ENCODE measurements around the gene GAMT.
"Not testable (repeated sequence)": the region's sequence is repeated elsewhere in the genome, so short reads cannot be mapped to it uniquely, and the experiment has no call there.

Gene GAMT

DNA sequence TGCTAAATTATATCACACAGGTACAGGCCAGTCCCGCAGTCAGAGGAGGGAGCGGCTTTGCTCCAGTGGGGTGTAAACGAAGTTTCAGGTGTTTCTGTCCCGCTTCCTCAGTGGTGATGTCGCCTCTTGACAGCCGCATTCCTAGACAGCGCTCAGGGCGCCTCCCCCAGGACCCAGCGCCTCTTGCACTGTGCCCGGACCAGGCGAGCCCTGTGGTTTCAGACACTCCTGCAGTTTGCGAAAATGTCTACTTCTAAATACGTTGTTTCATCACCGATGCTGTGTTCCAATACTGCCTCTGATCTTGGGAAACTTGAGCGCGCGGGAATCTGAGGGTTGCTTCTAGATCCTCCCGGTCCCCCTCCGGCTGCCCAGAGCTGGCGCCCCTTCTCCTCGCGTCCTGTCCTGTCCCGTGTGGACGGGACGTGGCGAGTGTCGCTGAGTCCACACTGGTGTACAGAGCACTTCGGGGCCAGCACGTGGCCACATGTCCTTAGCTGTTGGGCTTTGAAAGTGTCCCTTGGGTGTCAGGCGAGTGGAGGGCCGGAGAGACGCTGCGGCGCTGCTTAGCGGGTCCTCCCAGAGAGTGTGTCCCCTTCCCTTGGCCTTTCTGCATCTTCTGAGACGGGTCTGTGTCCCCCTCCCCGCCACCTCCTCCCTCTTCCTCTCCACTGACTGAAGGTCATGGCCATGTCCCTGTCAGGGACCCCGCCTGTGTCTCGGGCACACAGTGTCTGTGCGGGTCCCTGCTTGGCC, 22.3 kb upstream of the GAMT start:
- Histone ChIP-seq H3K27ac (ENCODE audit: insufficient read depth in 1 of 2, low read depth in 1 of 2, low read length in 2 of 2, poor library complexity in 1 of 2, severe bottlenecking in 2 of 2) (no peak overlapping the region), H3K36me3 (ENCODE audit: control insufficient read depth in 4 of 4, insufficient read depth in 4 of 4, low read length in 3 of 4) (peaks cover 22 to 97% (median 81%) of the 10 kb centered on the region in 4 experiments), H3K4me1 (ENCODE audit: control extremely low read depth in 1 of 4, control insufficient read depth in 4 of 4, insufficient read depth in 4 of 4, low read length in 3 of 4) (no peaks in the 10 kb centered on the region), H3K27me3 (replicated peaks in 2 of 5; ENCODE audit: control insufficient read depth in 4 of 5, insufficient read depth in 5 of 5, low read length in 4 of 5) (no peaks in the 10 kb centered on the region), H3K4me3 (ENCODE audit: control insufficient read depth in 1 of 7, extremely low read depth in 1 of 7, insufficient read depth in 4 of 7, low read depth in 2 of 7, low read length in 6 of 7) (no peak overlapping the region), H3K9me3 (ENCODE audit: control extremely low read depth in 1 of 5, control insufficient read depth in 4 of 5, insufficient read depth in 2 of 5, low read depth in 1 of 5, low read length in 4 of 5) (no peaks in the 10 kb centered on the region)
- no peak for DNase-seq
- 96% methylated on average over 38 of the region's 40 CpGs for WGBS (ENCODE audit: insufficient coverage)
- ChIA-PET CTCF (interaction anchor here (1.1 kb wide), 1 partner anchor 13 kb away, joined by 3 read pairs; no protein-coding TSS in a partner anchor), POLR2A (no interaction called here)

DNA sequence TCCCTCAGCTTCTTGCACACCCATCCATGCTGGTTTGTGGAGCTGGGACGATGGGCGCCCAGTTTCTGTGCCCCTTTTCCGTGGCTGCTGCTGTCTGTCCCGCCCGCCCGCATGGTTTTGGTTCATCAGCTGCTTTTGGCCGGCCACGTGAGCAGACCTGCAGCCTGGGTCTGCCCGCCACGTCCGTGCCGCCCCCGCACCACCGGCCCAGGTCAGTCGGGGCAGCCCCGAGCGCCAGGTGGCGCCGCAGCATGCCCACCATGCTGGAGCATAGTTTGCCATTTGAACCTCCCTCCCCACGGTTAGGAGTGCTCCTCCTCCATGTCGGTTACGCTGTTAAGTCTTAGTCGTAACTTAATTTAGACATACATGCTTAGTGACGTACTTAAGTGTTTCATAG, 21.6 kb upstream of the GAMT start:
- ChIA-PET POLR2A (no interaction called here), CTCF (interaction anchor here (1.1 kb wide), 1 partner anchor 14 kb away, joined by 3 read pairs; no protein-coding TSS in a partner anchor)
- Histone ChIP-seq H3K27ac (ENCODE audit: insufficient read depth in 1 of 2, low read depth in 1 of 2, low read length in 2 of 2, poor library complexity in 1 of 2, severe bottlenecking in 2 of 2) (no peak overlapping the region), H3K27me3 (replicated peaks in 2 of 5; ENCODE audit: control insufficient read depth in 4 of 5, insufficient read depth in 5 of 5, low read length in 4 of 5) (no peaks in the 10 kb centered on the region), H3K9me3 (ENCODE audit: control extremely low read depth in 1 of 5, control insufficient read depth in 4 of 5, insufficient read depth in 2 of 5, low read depth in 1 of 5, low read length in 4 of 5) (no peaks in the 10 kb centered on the region), H3K4me1 (ENCODE audit: control extremely low read depth in 1 of 4, control insufficient read depth in 4 of 4, insufficient read depth in 4 of 4, low read length in 3 of 4) (no peaks in the 10 kb centered on the region), H3K36me3 (ENCODE audit: control insufficient read depth in 4 of 4, insufficient read depth in 4 of 4, low read length in 3 of 4) (peaks cover 23 to 96% (median 81%) of the 10 kb centered on the region in 4 experiments), H3K4me3 (ENCODE audit: control insufficient read depth in 1 of 7, extremely low read depth in 1 of 7, insufficient read depth in 4 of 7, low read depth in 2 of 7, low read length in 6 of 7) (no peak overlapping the region)
- no peak for DNase-seq
- 98% methylated on average over 17 of the region's 24 CpGs for WGBS (ENCODE audit: insufficient coverage)

DNA sequence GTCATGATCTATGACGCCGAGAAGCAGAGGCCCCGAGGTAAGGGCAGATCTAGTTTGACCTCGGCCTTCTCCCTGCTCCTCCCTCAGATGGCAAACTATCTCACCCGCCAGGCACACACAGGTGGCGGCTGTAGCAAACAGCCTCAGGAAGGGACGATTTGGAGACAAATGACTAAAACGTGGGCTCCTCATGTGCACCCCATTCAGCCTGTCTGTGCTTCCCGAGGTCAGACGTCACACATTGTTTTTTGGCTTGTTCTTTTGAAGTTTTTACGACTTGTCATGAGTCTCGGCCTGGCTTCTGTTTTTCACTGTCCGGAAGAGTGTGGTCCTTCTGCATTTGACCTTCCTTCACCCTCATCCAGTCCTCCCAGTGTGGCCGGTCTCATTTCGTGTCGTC, 21.0 kb upstream of the GAMT start:
- 96% methylated on average over 15 of the region's 16 CpGs for WGBS (ENCODE audit: insufficient coverage)
- ChIA-PET CTCF (no interaction called here), POLR2A (no interaction called here)
- Histone ChIP-seq H3K36me3 (ENCODE audit: control insufficient read depth in 4 of 4, insufficient read depth in 4 of 4, low read length in 3 of 4) (peaks cover 23 to 96% (median 80%) of the 10 kb centered on the region in 4 experiments), H3K4me3 (ENCODE audit: control insufficient read depth in 1 of 7, extremely low read depth in 1 of 7, insufficient read depth in 4 of 7, low read depth in 2 of 7, low read length in 6 of 7) (no peak overlapping the region), H3K27ac (ENCODE audit: insufficient read depth in 1 of 2, low read depth in 1 of 2, low read length in 2 of 2, poor library complexity in 1 of 2, severe bottlenecking in 2 of 2) (no peak overlapping the region), H3K9me3 (ENCODE audit: control extremely low read depth in 1 of 5, control insufficient read depth in 4 of 5, insufficient read depth in 2 of 5, low read depth in 1 of 5, low read length in 4 of 5) (no peaks in the 10 kb centered on the region), H3K27me3 (replicated peaks in 2 of 5; ENCODE audit: control insufficient read depth in 4 of 5, insufficient read depth in 5 of 5, low read length in 4 of 5) (no peaks in the 10 kb centered on the region), H3K4me1 (ENCODE audit: control extremely low read depth in 1 of 4, control insufficient read depth in 4 of 4, insufficient read depth in 4 of 4, low read length in 3 of 4) (no peaks in the 10 kb centered on the region)
- no peak for DNase-seq

GRCh38 chr19:1421958-1422305, 20.6 kb upstream of the GAMT start:
- POLR2A ChIA-PET = no interaction called here

GRCh38 chr19:1421218-1421957, 20.0 kb upstream of the GAMT start:
- Histone ChIP-seq H3K9me3 (ENCODE audit: control extremely low read depth in 1 of 5, control insufficient read depth in 4 of 5, insufficient read depth in 2 of 5, low read depth in 1 of 5, low read length in 4 of 5) (no peaks in the 10 kb centered on the region), H3K27ac (ENCODE audit: insufficient read depth in 1 of 2, low read depth in 1 of 2, low read length in 2 of 2, poor library complexity in 1 of 2, severe bottlenecking in 2 of 2) (no peak overlapping the region), H3K36me3 (ENCODE audit: control insufficient read depth in 4 of 4, insufficient read depth in 4 of 4, low read length in 3 of 4) (peaks cover 23 to 96% (median 80%) of the 10 kb centered on the region in 4 experiments), H3K27me3 (replicated peaks in 2 of 5; ENCODE audit: control insufficient read depth in 4 of 5, insufficient read depth in 5 of 5, low read length in 4 of 5) (no peaks in the 10 kb centered on the region), H3K4me3 (ENCODE audit: control insufficient read depth in 1 of 7, extremely low read depth in 1 of 7, insufficient read depth in 4 of 7, low read depth in 2 of 7, low read length in 6 of 7) (no peak overlapping the region), H3K4me1 (ENCODE audit: control extremely low read depth in 1 of 4, control insufficient read depth in 4 of 4, insufficient read depth in 4 of 4, low read length in 3 of 4) (peaks cover 0 to 5% (median 2%) of the 10 kb centered on the region in 4 experiments)
- 100% methylated on average over 37 of the region's 37 CpGs for WGBS (ENCODE audit: insufficient coverage)
- POLR2A ChIA-PET = no interaction called here
- CTCF ChIA-PET = interaction anchor here (1.5 kb wide), 1 partner anchor 16 kb away, joined by 3 read pairs; no protein-coding TSS in a partner anchor
- DNase-seq = no peak

More at GRCh38 chr19:1421958-1422305, 20.6 kb upstream of the GAMT start:
- Histone ChIP-seq H3K4me3 (ENCODE audit: control insufficient read depth in 1 of 7, extremely low read depth in 1 of 7, insufficient read depth in 4 of 7, low read depth in 2 of 7, low read length in 6 of 7) (no peak overlapping the region), H3K36me3 (ENCODE audit: control insufficient read depth in 4 of 4, insufficient read depth in 4 of 4, low read length in 3 of 4) (peaks cover 23 to 96% (median 81%) of the 10 kb centered on the region in 4 experiments), H3K27me3 (replicated peaks in 2 of 5; ENCODE audit: control insufficient read depth in 4 of 5, insufficient read depth in 5 of 5, low read length in 4 of 5) (no peaks in the 10 kb centered on the region), H3K9me3 (ENCODE audit: control extremely low read depth in 1 of 5, control insufficient read depth in 4 of 5, insufficient read depth in 2 of 5, low read depth in 1 of 5, low read length in 4 of 5) (no peaks in the 10 kb centered on the region), H3K4me1 (ENCODE audit: control extremely low read depth in 1 of 4, control insufficient read depth in 4 of 4, insufficient read depth in 4 of 4, low read length in 3 of 4) (peaks cover 0 to 1% (median 0%) of the 10 kb centered on the region in 4 experiments), H3K27ac (ENCODE audit: insufficient read depth in 1 of 2, low read depth in 1 of 2, low read length in 2 of 2, poor library complexity in 1 of 2, severe bottlenecking in 2 of 2) (no peak overlapping the region)
- 98% methylated on average over 22 of the region's 22 CpGs for WGBS (ENCODE audit: insufficient coverage)
- CTCF ChIA-PET = no interaction called here
- DNase-seq = no peak

GRCh38 chr19:1420590-1420989, 19.2 kb upstream of the GAMT start:
- peaks cover 0 to 13% (median 9%) of the 10 kb centered on the region in 4 experiments for H3K4me1 ChIP-seq (ENCODE audit: control extremely low read depth in 1 of 4, control insufficient read depth in 4 of 4, insufficient read depth in 4 of 4, low read length in 3 of 4)
- no peaks in the 10 kb centered on the region for H3K27me3 ChIP-seq (replicated peaks in 2 of 5; ENCODE audit: control insufficient read depth in 4 of 5, insufficient read depth in 5 of 5, low read length in 4 of 5)
- 97% methylated on average over 15 of the region's 15 CpGs for WGBS (ENCODE audit: insufficient coverage)
- no peak for DNase-seq
- POLR2A ChIA-PET = no interaction called here
- no peak overlapping the region for H3K27ac ChIP-seq (ENCODE audit: insufficient read depth in 1 of 2, low read depth in 1 of 2, low read length in 2 of 2, poor library complexity in 1 of 2, severe bottlenecking in 2 of 2)
- peaks cover 19 to 96% (median 74%) of the 10 kb centered on the region in 4 experiments for H3K36me3 ChIP-seq (ENCODE audit: control insufficient read depth in 4 of 4, insufficient read depth in 4 of 4, low read length in 3 of 4)
- no peak overlapping the region for H3K4me3 ChIP-seq (ENCODE audit: control insufficient read depth in 1 of 7, extremely low read depth in 1 of 7, insufficient read depth in 4 of 7, low read depth in 2 of 7, low read length in 6 of 7)
- no peaks in the 10 kb centered on the region for H3K9me3 ChIP-seq (ENCODE audit: control extremely low read depth in 1 of 5, control insufficient read depth in 4 of 5, insufficient read depth in 2 of 5, low read depth in 1 of 5, low read length in 4 of 5)
- CTCF ChIA-PET = interaction anchor here (1.5 kb wide), 1 partner anchor 15 kb away, joined by 3 read pairs; no protein-coding TSS in a partner anchor

DNA sequence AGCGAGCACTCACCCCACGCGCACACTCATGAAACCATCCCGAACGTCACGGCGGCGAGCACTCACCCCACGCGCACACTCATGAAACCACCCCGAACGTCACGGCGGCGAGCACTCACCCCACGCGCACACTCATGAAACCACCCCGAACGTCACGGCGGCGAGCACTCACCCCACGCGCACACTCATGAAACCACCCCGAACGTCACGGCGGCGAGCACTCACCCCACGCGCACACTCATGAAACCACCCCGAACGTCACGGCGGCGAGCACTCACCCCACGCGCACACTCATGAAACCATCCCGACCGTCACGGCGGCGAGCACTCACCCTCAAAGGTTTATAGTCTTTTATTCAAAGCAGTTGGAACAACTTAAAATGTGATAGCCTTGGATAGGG, 18.7 kb upstream of the GAMT start:
- DNase-seq; H3K27me3 ChIP-seq (replicated peaks in 2 of 5; ENCODE audit: control insufficient read depth in 4 of 5, insufficient read depth in 5 of 5, low read length in 4 of 5); H3K27ac ChIP-seq (ENCODE audit: insufficient read depth in 1 of 2, low read depth in 1 of 2, low read length in 2 of 2, poor library complexity in 1 of 2, severe bottlenecking in 2 of 2); POLR2A ChIA-PET; H3K9me3 ChIP-seq (ENCODE audit: control extremely low read depth in 1 of 5, control insufficient read depth in 4 of 5, insufficient read depth in 2 of 5, low read depth in 1 of 5, low read length in 4 of 5); H3K4me3 ChIP-seq (ENCODE audit: control insufficient read depth in 1 of 7, extremely low read depth in 1 of 7, insufficient read depth in 4 of 7, low read depth in 2 of 7, low read length in 6 of 7): not testable (repeated sequence)
- peaks cover 18 to 91% (median 70%) of the 10 kb centered on the region in 4 experiments for H3K36me3 ChIP-seq (ENCODE audit: control insufficient read depth in 4 of 4, insufficient read depth in 4 of 4, low read length in 3 of 4)
- CTCF ChIA-PET = interaction anchor here (1.5 kb wide), 1 partner anchor 14 kb away, joined by 3 read pairs; no protein-coding TSS in a partner anchor
- WGBS (ENCODE audit: insufficient coverage) = 100% methylated on average over 6 of the region's 43 CpGs
- H3K4me1 ChIP-seq (ENCODE audit: control extremely low read depth in 1 of 4, control insufficient read depth in 4 of 4, insufficient read depth in 4 of 4, low read length in 3 of 4) = peaks cover 0 to 18% (median 14%) of the 10 kb centered on the region in 4 experiments

Measured in common myeloid progenitor, CD34-positive (primary cell).